Medulla oblongata (tissue), 1 donor: ENCODE data around the gene RSPH1.

ENCODE experiments used
- DNase-seq: peaks from one replicate; pipeline ENCODE4 v3.0.0-alpha.2; 2015; ENCODE audit errors: extremely low spot score

RSPH1 gene

DNA sequence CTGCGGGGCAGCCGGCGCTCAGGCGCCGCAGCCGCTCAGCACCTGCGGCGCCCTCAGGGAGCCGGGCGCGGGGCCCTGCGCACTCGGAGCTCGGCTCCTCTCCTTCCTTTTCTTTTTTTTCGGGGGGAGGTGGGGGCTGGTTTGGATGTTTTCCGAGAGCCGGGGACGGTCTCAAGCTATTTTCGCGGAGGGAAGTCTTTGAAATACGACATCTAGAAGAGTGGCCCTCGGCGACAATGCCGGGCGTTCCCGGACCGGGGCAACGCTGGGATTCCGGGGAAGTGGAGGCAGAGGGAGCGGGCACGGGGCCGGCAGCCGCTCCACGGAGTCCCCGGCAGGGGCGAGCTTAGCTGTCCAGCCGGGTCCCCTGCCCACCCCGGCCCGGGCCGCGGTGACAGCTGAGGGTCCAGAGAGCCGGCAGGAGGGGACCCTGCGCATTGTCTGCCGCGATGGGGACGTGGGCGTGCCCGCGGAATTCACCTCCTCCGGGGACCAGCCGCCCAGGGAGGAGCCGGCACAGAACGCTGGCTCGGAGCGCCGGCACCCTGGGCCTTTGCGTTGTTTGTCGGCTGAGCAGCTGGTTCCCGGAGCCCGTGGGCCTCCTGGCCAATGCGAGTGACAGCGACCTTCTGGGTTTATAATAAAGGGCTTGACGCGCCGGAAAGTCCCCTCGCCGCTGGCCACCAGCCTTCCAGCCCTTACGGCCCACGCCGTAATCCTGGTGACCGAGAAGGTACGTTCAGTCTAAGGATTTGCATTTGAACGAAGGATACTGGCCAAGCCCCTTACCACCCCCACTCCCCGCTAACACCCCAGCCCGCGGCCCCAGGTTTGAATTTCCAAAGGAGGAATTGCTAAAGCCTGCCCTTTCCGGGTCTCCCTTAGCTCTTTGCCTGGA is 18.2 kb upstream of the RSPH1 start:
- no peak for DNase-seq

DNA sequence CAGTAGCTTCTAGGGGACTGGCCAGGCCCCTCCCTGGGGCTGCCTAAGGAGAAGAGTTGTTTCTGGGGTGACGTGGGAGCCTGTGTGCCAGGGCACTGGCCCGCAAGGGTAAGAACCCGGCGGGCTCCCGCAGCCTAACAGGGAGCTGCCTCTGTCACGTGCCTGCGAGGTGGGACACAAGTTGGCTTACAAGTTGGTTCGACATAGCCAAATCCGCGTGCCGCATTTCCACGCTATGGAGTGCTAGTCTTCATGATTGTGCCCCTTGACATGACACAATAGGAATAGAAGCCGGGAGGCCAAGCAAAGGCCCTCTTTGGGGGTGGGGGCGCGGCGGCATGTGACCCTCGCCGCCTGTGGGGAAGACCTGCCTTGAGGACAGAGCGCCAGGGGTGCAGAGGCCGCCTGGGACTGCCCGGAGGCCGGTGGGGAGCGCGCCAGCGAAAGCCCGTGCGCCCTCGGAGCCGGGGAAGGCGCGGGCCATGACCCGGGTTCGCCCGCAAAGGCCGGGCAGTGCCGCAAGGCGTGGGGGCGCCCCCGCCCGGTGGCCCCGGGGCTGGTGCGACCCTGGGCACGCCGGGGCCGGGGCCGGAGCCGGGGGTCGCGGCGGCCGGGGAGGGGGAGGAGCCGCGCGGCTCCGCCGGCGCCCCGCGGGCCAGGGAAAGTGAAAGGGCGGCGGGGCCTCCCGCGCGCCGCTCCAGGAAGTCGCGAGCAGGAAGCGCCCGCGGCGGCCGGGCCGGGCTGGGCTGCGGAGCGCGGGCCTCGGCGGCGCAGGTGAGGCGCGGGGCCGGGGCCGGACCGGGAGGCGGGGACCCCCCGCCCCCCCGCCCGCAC is 17.3 kb upstream of the RSPH1 start, which contains the start of gene SLC37A1:
Gene SLC37A1, plus strand, starts transcription at position 702 of the 834 bp plus-strand sequence. CDS start 4,603 bp downstream, outside the sequence.
- DNase-seq = no peak

DNA sequence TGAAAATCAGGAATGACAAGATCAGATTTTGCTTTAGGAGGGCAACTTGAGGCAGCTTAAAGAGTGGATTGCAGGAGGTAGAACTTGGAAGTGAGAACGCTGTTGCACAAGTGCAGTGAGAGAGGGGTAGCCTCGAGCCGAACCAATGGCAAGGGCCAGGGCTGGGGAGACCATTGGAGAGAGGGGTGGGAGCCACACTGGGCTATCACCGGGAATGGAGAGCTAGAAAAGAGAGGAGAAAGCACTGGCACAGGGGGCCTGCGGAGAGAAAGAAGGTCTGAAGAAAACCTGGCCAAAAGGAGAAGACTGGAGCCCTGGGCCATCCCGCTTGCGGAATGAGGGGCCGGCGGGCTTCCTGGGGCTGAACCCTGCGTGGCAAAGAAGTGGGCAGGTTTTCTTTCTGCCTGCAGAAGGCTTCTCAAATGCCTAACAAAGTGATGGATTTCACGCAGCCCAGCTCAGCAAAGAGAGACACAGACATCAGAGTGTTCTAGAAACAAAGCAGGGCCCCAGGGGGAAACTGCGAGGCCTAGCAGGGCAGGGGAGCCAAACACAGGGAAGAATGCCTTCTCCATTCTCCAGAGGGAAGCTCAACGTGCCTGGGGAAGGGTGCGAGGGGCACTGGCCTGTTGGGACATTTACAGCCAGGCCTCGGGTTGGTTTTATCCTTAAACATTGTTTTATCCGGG is 16.5 kb upstream of the RSPH1 start:
- no peak for DNase-seq

DNA sequence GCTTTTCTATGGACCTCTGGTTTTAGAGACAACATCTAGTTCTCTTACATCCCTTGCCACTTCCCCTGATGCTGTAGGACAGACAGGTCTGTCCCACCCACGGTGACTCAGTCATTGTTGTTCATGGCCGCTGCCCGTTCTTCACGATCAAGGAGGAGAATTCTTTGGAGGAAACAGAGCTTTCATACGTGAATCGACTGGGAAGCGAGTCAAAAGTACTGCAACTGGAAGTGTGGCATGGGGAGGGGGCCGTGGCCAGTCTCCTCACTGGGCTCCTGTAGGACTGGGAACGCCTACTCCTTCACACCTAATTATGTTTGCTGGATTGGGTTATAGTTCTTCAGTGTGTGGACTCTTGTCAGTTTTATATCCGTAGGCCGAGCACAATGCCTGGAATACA is 13.2 kb upstream of the RSPH1 start:
- DNase-seq = no peak

DNA sequence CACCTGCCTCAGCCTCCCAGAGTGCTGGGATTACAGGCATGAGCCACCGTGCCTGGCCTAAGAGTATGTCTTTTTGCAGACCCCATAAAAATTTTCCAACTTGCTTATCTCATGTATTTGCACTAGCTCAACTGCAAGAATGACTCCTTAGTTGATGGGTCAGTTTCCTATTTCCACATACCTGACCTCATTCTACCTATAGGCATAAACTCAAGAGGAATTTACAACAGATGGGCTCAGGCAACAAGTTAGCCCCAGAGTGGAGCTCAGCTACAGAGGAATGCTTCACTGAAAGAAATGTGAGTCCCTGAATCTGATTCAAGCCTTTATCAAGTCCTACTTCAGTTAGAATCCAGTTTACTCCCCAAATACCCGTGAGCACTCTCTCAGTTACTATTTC is 12.3 kb upstream of the RSPH1 start:
- no peak for DNase-seq

DNA sequence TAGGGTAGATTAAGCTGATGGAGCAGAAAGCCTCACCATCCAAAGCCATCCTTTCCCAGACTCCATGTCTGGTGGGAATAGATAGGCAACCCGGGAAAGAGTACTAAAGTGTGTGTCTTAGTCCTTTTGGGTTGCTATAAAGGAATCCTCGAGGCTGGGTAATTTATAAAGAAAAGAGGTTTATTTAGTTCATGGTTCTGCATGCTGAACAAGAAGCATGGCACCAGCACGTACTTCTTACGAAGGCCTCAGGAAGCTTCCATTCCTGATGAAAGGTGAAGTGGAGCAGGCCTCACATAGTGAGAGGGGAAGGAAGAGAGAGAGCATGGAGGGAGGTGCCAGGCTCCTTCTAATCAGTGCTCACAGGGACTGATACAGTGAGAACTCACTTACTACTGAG is 11.4 kb upstream of the RSPH1 start:
- no peak for DNase-seq

GRCh38 chr21:42505090-42505726 is 9.2 kb upstream of the RSPH1 start:
- no peak for DNase-seq

- no peak for DNase-seq
Measured at GRCh38 chr21:42503711-42504110, 7.7 kb upstream of the RSPH1 start.

DNA sequence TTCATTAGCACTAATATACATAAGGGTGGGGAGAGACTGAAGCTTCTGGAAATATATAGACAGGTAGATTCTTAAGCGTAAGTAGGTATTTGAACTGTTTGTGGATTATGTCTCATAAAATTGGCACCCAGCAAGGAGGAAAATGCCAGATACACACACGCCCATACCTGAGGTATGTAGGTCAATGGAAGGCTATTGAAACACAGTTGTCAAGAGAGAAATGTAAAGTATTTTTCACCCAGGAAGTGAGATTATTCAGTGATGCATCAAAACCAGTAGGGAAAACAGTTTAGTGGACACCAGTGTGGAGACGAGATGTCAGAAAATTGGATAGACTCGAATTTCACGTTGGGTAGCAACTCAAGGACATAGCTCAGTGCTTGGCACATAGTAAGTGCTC is 4.7 kb upstream of the RSPH1 start:
- DNase-seq = no peak

GRCh38 chr21:42500225-42500624 is 4.2 kb upstream of the RSPH1 start:
- no peak for DNase-seq

GRCh38 chr21:42499444-42500112 is 3.6 kb upstream of the RSPH1 start:
- no peak for DNase-seq

GRCh38 chr21:42498012-42498411 is 2.0 kb upstream of the RSPH1 start:
- no peak for DNase-seq

GRCh38 chr21:42496839-42497202 is 797 bp upstream of the RSPH1 start:
- no peak for DNase-seq

DNA sequence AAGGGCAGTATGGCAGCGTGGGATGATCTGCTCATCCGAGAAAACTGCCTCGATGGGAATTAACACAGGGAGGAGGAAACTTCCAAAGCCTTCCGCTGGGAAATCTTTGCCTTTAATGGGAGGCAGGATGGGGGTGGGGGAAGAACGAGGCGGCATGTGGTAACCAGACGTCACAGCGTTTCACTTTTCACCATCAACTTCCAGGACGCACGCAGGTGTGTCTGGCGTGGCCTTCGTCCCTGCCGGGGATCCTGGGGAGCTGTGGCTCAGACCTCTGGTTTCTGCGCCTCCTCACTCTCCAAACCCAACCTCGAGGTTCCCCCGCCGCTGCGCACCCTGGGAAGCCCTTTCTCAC is 282 bp downstream of the RSPH1 start:
- DNase-seq = no peak

DNA sequence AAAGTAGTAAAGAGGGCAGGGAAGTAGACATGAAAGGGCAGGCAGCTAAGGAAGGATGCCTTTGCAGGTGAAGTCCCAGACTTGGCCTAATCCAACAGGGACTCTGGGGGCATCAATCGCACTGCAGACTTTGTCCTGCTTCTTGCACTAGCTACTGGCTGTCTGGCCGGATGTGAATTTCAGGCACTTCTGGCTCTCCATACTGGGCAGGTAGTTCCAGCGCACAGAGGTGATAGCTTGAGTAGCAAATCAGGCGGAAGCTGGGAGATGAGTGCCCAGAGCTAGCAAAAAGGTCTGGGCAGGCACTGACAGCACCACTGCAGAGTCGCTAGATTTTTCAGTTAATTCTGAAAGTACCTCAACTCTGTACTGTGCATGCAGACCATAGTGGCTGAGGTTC is 997 bp downstream of the RSPH1 start:
- no peak for DNase-seq

DNA sequence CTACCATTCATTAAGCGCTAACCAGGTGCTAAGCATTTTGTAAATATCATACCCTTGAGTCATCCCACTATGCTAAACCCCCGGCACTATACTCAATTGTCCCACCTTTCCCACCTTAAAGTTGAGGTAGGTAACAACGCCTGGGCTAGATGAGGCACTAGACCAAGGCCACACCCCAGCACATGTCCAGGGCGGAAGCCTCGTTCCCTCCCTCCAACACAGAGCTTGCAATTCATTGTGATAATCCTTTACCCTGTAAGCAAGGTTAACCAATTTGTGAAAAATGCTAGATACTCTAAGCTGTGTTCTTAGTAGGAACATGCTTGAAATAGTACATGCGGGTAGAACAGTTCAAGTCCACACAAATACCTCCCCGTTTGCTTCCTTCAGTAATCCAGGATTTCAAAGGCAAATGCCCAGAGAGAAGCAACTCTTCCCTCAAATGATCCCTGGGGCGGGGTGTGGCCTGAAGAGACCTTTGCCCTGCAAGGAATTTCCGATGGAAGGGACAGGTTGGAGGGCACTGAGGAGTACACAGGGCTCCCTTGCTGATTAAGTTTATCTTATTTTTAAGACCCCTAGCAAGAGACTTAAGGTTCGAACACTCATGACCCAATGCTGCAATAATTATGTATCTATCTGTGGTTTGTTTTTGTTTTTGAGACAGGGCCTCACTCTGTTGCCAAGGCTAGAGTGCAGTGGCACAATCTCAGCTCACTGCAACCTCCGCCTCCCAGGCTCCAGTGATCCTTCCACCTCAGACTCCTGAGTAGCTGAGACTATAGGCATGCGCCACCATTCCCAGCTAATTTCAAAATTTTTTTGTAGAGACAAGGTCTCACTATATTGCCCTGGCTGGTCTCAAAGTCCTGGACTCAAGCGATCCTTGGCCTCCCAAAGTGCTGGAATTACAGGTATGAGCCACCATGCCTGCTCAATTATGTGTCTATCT is 2.6 kb downstream of the RSPH1 start:
- no peak for DNase-seq

GRCh38 chr21:42492201-42492600 is 3.8 kb downstream of the RSPH1 start:
- DNase-seq = no peak

DNA sequence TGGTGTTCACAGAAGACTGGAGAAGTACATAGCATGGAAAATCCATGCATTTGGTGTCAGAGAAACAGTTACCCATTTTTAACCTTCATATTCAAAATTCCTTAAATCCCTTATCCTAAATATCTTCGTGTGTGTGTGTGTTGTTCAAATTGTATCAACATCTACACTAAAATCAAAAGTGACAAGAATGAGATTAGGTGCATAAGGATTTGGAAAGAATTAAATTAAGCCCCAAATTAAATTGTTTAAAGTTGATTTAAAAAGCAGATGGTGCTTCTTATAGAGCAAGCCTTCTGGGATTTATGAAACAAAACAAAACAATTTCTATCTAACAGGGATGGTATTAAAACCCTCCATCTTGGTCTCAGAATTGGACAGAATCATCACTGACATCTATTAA is 4.7 kb downstream of the RSPH1 start:
- no peak for DNase-seq

- DNase-seq = no peak
Measured at GRCh38 chr21:42490720-42491119, 5.3 kb downstream of the RSPH1 start.

- DNase-seq = no peak
Measured at GRCh38 chr21:42489991-42490390, 6.0 kb downstream of the RSPH1 start.
